GM18951 (cell line): ENCODE results near the gene ICAM4.
A peak's percentile ranks its signal among the peaks of the same experiment; 100 is the strongest.

Experiments
- POLR2A ChIP-seq: IDR thresholded peaks from 4 replicates; pipeline ENCODE4 v1.6.1; 2011; ENCODE audit warnings: mild to moderate bottlenecking; ENCODE audit not compliant: insufficient read length, insufficient read depth; ENCODE audit errors: extremely low read depth
- in situ Hi-C: fragments of 300-500 bp; cut with MboI; formaldehyde crosslinking; loops from one replicate; pipeline ENCODE4 v1.12.0; 2022; ENCODE audit warnings: low sequenced_read_pairs, mixed read lengths, inconsistent platforms; ENCODE audit not compliant: unreplicated experiment

ICAM4 gene, protein sequence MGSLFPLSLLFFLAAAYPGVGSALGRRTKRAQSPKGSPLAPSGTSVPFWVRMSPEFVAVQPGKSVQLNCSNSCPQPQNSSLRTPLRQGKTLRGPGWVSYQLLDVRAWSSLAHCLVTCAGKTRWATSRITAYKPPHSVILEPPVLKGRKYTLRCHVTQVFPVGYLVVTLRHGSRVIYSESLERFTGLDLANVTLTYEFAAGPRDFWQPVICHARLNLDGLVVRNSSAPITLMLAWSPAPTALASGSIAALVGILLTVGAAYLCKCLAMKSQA

DNA sequence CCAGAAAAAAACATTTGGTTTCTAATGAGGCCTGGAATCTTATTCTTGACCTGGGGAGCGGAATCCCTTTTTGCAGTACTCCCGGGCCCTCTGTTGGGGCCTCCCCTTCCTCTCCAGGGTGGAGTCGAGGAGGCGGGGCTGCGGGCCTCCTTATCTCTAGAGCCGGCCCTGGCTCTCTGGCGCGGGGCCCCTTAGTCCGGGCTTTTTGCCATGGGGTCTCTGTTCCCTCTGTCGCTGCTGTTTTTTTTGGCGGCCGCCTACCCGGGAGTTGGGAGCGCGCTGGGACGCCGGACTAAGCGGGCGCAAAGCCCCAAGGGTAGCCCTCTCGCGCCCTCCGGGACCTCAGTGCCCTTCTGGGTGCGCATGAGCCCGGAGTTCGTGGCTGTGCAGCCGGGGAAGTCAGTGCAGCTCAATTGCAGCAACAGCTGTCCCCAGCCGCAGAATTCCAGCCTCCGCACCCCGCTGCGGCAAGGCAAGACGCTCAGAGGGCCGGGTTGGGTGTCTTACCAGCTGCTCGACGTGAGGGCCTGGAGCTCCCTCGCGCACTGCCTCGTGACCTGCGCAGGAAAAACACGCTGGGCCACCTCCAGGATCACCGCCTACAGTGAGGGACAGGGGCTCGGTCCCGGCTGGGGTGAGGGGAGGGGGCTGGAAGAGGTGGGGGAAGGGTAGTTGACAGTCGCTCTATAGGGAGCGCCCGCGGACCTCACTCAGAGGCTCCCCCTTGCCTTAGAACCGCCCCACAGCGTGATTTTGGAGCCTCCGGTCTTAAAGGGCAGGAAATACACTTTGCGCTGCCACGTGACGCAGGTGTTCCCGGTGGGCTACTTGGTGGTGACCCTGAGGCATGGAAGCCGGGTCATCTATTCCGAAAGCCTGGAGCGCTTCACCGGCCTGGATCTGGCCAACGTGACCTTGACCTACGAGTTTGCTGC lies at the start of gene ICAM4:
Gene ICAM4 (plus strand): TSS at position 153 of the 935 bp plus-strand sequence. CDS start 58 bp downstream, at position 211.
- TF ChIP-seq POLR2A: peak; percentile 54
- in situ Hi-C loops: no loop called here

DNA sequence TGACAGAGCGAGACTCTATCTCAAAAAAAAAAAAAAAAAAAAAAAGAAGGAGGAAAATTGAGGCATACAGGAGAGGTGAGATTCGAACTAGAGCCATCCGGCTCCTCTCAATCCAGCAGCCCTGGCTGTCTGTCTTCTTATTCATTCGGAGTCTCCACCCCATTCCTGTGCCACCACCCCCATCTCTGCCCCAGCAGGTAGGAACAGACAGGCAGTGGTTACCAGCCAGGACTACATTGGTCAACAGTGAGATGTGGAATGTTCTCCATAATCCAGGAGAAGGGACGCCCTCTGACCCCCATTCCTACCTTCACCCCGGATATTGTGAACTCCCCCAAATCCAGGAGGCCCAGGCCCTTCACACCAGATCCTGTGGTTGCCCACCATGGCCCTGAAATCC lies 49.1 kb upstream of the ICAM4 start:
- no peak for TF ChIP-seq POLR2A
- in situ Hi-C loops: no loop called here

DNA sequence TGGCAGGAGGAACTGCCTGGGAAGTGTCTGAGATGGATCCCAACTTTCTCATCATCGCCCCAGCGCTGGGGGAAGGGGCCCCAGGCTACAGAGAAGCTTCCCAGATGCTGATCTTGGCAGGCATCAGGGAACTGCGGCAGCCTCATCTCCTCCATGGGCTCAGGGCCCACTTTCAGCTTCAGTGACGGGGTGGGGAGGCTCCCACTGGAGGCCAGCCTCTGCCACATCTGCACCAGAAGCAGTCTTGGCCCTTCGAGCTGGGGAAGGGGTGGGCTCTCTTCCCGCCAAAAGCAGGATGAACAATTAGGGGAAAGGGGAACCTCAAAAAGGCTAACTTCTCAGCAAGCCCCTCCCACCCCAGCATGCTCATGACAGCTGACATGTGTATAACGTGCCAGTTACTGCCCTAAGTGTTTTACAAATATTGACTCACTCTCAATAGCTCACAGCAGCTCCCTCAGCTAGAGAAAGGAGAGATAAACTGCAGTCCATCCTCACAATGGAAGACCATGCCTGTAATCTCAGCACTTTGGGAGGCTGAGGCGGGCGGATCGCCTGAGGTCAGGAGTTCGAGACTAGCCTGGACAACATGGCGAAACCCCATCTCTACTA lies 48.5 kb upstream of the ICAM4 start:
- in situ Hi-C loops: no loop called here
- TF ChIP-seq POLR2A: no peak

DNA sequence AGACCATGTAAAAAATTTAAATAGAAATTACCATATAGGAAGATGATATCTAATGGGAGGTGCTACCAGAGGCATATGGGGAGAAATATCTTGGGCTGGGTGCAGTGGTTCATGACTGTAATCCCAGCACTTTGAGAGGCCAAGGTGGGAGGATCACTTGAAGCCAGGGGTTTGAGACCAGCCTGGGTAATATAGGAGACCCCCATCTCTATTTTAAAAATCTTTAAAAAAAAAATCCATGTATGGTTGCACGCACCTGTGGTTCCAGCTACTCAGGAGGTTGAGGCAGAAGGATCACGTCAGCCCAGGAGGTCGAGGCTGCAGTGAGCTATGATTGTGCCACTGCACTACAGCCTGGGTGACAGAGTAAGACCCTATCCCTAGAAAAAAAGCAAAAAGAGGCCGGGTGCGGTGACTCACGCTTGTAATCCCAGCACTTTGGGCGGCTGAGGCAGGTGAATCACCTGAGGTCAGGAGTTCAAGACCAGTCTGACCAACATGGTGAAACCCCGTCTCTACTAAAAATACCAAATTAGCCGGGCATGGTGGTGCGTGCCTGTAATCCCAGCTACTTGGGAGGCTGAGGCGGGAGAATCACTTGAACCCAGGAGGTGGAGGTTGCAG lies 44.8 kb upstream of the ICAM4 start:
- in situ Hi-C loops: loop anchor here (10.0 kb wide), 1 partner anchor 57 kb away; no protein-coding TSS in a partner anchor

DNA sequence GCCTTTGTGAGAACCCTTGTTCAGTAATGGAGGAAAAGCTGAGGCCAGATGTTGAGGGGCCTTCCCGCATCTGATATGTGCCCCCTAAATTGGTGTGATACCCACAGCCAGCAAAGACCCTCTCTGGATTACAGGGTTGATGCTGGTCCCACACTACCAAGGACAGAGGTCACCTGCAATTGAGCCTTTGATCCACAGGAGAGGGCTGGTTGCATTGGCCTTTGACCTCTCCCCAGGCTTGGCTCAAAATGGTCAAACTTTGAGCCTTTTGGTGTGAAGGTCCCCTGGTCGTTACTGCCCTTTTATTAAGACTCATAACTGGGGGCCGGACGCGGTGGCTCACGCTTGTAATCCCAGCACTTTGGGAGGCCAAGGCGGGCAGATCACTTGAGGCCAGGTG lies 43.1 kb upstream of the ICAM4 start:
- TF ChIP-seq POLR2A: no peak
- in situ Hi-C loops: loop anchor here (10.0 kb wide), 1 partner anchor 59 kb away; no protein-coding TSS in a partner anchor

DNA sequence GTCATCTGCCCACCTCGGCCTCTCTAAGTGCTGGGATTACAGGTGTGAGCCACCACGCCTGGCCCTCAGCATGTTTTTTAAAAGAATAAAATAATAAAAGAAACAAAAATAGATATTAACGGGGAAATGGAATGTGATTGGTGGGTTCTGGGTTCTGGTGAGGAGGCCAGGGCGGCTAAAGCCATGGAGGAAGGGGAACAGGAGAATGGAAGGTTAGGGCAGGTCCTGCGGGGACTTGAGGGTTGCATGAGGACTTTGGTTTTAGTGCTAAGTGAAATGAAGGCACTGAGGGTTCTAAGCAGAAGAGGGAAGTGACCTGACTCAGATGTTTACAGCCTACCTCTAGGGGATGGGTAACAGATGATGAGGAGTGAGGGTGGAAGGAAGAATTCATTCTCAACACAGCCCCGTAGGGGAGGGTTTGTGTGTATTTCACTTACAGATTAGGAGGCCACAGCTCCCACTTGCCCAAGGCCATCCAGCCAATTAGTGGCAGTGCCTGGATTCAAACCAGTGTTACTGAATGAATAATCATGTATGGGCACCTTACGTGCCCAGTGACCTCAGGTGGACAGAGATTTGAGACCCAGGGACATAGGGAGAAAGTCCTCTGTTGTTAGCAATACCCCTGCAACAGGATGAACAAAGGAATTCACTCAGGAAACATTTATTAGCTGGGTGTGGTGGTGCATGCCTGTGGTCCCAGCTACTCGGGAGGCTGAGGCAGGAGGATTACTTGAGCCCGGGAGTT lies 41.4 kb upstream of the ICAM4 start:
- no peak for TF ChIP-seq POLR2A
- in situ Hi-C loops: loop anchor here (10.0 kb wide), 1 partner anchor 61 kb away; no protein-coding TSS in a partner anchor

DNA sequence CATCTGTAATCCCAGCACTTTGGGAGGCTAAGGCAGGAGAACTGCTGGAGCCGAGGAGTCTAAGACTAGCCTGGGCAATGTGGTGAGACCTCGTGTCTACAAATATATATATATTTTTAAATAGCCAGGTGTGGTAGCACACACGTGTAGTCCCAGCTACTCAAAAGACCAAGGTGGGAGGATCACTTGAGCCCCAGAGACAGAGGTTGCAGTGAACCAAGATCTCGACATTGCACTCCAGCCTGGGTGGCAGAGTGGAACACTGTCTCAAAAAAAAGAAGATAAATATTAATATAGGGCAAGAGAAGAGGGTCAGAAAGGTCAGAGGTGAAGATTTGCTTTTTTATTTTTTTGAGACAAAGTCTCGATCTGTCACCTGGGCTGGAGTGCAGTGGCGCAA lies 40.2 kb upstream of the ICAM4 start:
- in situ Hi-C loops: loop anchor here (10.0 kb wide), 1 partner anchor 62 kb away; no protein-coding TSS in a partner anchor
- TF ChIP-seq POLR2A: no peak

DNA sequence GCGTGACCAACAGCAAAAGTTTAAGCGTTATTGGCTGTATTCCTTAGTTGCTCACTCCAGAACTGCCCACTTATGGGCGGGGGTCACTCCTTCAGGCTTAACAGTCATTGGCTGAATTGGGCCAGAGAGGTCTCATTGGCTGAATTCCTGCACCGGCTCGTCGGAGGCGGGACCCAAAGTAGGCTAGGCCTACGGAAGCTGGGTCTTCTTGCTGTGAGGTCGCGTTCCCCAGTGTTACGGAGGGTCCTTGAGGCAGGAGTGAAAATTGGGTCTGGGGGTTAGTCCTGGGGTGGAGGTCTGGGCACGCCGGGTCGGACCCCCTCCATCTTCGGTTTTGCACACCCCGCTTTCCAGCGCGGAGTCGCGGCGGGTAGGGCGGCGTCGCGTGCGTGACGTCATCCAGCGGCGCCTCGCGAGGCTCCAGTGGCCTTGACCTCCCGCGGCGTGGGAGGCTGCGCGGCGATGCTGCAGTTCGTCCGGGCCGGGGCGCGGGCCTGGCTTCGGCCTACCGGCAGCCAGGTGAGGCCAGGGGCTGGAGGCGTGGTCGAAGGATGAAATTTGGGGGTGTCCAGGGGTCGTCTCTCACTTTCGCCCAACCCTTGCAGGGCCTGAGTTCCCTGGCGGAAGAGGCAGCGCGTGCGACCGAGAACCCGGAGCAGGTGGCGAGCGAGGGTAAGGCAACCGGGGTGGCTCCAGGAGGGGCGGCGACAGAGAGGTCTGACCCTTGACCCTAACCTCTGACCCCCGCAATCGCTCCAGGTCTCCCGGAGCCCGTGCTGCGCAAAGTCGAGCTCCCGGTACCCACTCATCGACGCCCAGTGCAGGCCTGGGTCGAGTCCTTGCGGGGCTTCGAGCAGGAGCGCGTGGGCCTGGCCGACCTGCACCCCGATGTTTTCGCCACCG lies 34.7 kb upstream of the ICAM4 start, which contains the start of gene MRPL4:
Gene MRPL4 (plus strand): TSS at position 423 of the 903 bp plus-strand sequence. CDS start 40 bp downstream, at position 463.
- in situ Hi-C loops: no loop called here
- TF ChIP-seq POLR2A: peak; percentile 88

DNA sequence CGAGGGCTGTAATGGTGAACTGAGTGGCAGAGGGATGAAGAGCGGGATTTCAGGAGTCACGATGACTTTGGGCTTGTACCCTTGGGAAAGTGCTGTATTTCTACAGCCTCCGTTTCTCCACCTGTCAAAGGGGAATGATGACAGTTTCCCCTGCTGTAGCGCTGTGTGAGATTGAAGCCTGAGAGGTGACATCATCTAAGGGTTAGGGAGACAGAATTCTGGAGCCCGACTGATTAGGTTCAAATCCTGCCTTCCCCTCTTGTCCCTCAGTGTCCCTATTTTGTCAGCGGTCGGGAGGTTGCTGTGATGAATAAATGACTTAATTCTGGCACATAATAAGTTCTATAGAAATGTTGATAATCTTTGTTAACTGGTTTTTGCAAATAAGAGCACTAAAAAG lies 34.0 kb upstream of the ICAM4 start:
- TF ChIP-seq POLR2A: no peak
- in situ Hi-C loops: no loop called here

DNA sequence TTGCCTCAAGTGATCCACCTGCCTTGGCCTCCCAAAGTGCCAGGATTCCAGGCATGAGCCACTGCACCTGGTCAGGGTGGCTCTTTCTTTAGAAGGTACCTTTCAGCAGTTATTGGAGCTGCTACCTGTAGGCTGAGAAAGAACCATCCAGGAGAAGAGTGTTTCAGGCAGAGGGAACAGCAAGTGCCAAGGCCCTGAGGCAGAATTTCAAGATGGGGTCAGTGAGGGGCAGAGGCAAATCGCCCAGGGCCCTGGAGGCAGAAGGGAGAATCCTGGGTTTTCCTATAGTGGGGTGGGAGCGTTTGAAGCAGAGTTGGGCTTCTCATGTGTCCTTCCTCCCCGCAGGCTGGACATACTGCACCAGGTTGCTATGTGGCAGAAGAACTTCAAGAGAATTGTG lies 32.5 kb upstream of the ICAM4 start:
- in situ Hi-C loops: no loop called here
- no peak for TF ChIP-seq POLR2A

DNA sequence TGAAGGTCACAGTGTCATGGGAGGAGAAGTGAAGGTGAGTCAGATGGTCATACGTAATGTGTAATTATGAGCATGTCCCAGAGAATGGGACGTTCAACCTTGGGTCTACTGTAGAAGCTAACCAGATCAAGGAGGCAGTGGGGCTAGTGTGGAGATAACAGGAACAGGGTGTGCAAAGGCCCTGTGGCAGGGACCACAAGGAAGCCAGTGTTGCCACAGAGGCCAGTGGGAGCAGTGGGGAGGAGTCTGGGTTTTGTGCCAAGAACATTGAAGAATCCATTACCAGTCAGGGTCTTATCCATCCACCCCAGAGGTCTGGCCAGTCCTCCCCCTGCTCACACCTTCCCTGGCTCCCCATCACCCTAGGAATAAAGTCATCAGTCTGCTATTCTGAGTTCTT lies 31.4 kb upstream of the ICAM4 start:
- in situ Hi-C loops: no loop called here
- TF ChIP-seq POLR2A: no peak
